ENCODE measurements around the gene SSR2.

The SSR2 gene

GRCh38 chr1:156026588-156026987, 5.8 kb upstream of the SSR2 start:
- no peak for TF ChIP-seq CTCF (IDR thresholded peaks at IDR 0.05; ENCODE audit: low read depth, low read length)
- no peaks in the 10 kb centered on the region for H3K36me3 ChIP-seq
- H3K27me3 ChIP-seq, result no peaks in the 10 kb centered on the region
- no peak overlapping the region for H3K4me3 ChIP-seq (ENCODE audit: low read depth, low read length)
- DNase-seq, result no peak
- no peaks in the 10 kb centered on the region for H3K9me3 ChIP-seq
- H3K4me1 ChIP-seq, result no peaks in the 10 kb centered on the region

- Histone ChIP-seq H3K4me1 (no peaks in the 10 kb centered on the region), H3K9me3 (no peaks in the 10 kb centered on the region), H3K27me3 (no peaks in the 10 kb centered on the region), H3K36me3 (no peaks in the 10 kb centered on the region), H3K4me3 (ENCODE audit: low read depth, low read length) (no peak overlapping the region)
- DNase-seq, result peak; percentile 79
- peak; percentile 87 for TF ChIP-seq CTCF (IDR thresholded peaks at IDR 0.05; ENCODE audit: low read depth, low read length)
Observed at GRCh38 chr1:156025876-156026275, 5.1 kb upstream of the SSR2 start.

GRCh38 chr1:156024801-156025200, 4.0 kb upstream of the SSR2 start:
- Histone ChIP-seq H3K36me3 (no peaks in the 10 kb centered on the region; the same call in 1 of the 2 replicates), H3K4me1 (no peaks in the 10 kb centered on the region)
- no peak for TF ChIP-seq CTCF (IDR thresholded peaks at IDR 0.05; ENCODE audit: low read depth, low read length)

GRCh38 chr1:156021954-156022353, 1.2 kb upstream of the SSR2 start:
- no peak for TF ChIP-seq CTCF (IDR thresholded peaks at IDR 0.05; ENCODE audit: low read depth, low read length)
- DNase-seq, result no peak
- H3K4me1 ChIP-seq, result no peaks in the 10 kb centered on the region
- no peaks in the 10 kb centered on the region for H3K9me3 ChIP-seq
- peaks cover 26% of the 10 kb centered on the region for H3K36me3 ChIP-seq
- H3K27me3 ChIP-seq, result no peaks in the 10 kb centered on the region
- no peak overlapping the region for H3K4me3 ChIP-seq (ENCODE audit: low read depth, low read length)

More at GRCh38 chr1:156024801-156025200, 4.0 kb upstream of the SSR2 start:
- Histone ChIP-seq H3K4me3 (ENCODE audit: low read depth, low read length) (no peak overlapping the region), H3K9me3 (no peaks in the 10 kb centered on the region), H3K27me3 (no peaks in the 10 kb centered on the region)
- DNase-seq, result no peak

- peak overlapping the region; percentile 92 for H3K4me3 ChIP-seq (ENCODE audit: low read depth, low read length)
- no peaks in the 10 kb centered on the region for H3K9me3 ChIP-seq
- no peaks in the 10 kb centered on the region for H3K27me3 ChIP-seq
- H3K4me1 ChIP-seq, result no peaks in the 10 kb centered on the region
- TF ChIP-seq CTCF (IDR thresholded peaks at IDR 0.05; ENCODE audit: low read depth, low read length), result no peak
- H3K36me3 ChIP-seq, result peaks cover 35% of the 10 kb centered on the region
- no peak for DNase-seq
Observed at GRCh38 chr1:156021093-156021428, 310 bp upstream of the SSR2 start.

GRCh38 chr1:156019946-156020292, 832 bp downstream of the SSR2 start:
- Histone ChIP-seq H3K9me3 (no peaks in the 10 kb centered on the region), H3K4me1 (no peaks in the 10 kb centered on the region), H3K4me3 (ENCODE audit: low read depth, low read length) (peak overlapping the region; percentile 92), H3K27me3 (no peaks in the 10 kb centered on the region), H3K36me3 (peaks cover 43% of the 10 kb centered on the region)
- DNase-seq, result no peak
- no peak for TF ChIP-seq CTCF (IDR thresholded peaks at IDR 0.05; ENCODE audit: low read depth, low read length)

Data from BE2C (cell line).